ENCODE results near the gene APBB1IP. TPM values are rescaled to one million over a fixed set of nuclear protein-coding genes. Genes with fewer than 3 reads are reported as not detected.

The APBB1IP gene
- total RNA-seq, 4 donors from 2014 or later = 0.34 to 3.0 (median 2.3) TPM

- no peak for DNase-seq (ENCODE audit: low spot score in 2 of 2)
- no peak for TF ChIP-seq POLR2A (IDR thresholded peaks at IDR 0.05)
- TF ChIP-seq CTCF (IDR thresholded peaks at IDR 0.05) = no peak
- intact Hi-C loops (cut with DNase I; ENCODE audit: low total_unique reads) = no loop called here
- H3K4me3 ChIP-seq (ENCODE audit: low read depth, poor library complexity, severe bottlenecking) = no peak overlapping the region
- WGBS, 2 donors = 86% methylated on average over 5 of the region's 5 CpGs
Observed at GRCh38 chr10:26528048-26528447, 89.9 kb downstream of the APBB1IP start.

GRCh38 chr10:26528715-26529393 is 90.7 kb downstream of the APBB1IP start:
- TF ChIP-seq POLR2A (IDR thresholded peaks at IDR 0.05) (no peak), CTCF (IDR thresholded peaks at IDR 0.05) (no peak)
- 87 to 90% methylated on average over 10 of the region's 10 CpGs for WGBS, 2 donors
- H3K4me3 ChIP-seq (ENCODE audit: low read depth, poor library complexity, severe bottlenecking) = no peak overlapping the region
- DNase-seq (ENCODE audit: low spot score in 2 of 2) = no peak
- intact Hi-C loops (cut with DNase I; ENCODE audit: low total_unique reads) = no loop called here

- DNase-seq (ENCODE audit: low spot score in 2 of 2) = no peak
- no peak overlapping the region for H3K4me3 ChIP-seq (ENCODE audit: low read depth, poor library complexity, severe bottlenecking)
- intact Hi-C loops (cut with DNase I; ENCODE audit: low total_unique reads) = no loop called here
- WGBS, 2 donors = 62 to 73% methylated on average over 7 of the region's 7 CpGs
- no peak for TF ChIP-seq POLR2A (IDR thresholded peaks at IDR 0.05)
- TF ChIP-seq CTCF (IDR thresholded peaks at IDR 0.05) = no peak
Observed at GRCh38 chr10:26534384-26534783, 96.2 kb downstream of the APBB1IP start.

- no peak for DNase-seq (ENCODE audit: low spot score in 2 of 2)
- intact Hi-C loops (cut with DNase I; ENCODE audit: low total_unique reads) = no loop called here
- 48% methylated on average over 5 of the region's 5 CpGs for WGBS, 2 donors
- TF ChIP-seq CTCF (IDR thresholded peaks at IDR 0.05) (no peak), POLR2A (IDR thresholded peaks at IDR 0.05) (no peak)
- no peak overlapping the region for H3K4me3 ChIP-seq (ENCODE audit: low read depth, poor library complexity, severe bottlenecking)
Observed at GRCh38 chr10:26540601-26541000, 102.5 kb downstream of the APBB1IP start.

GRCh38 chr10:26543567-26544306 is 105.6 kb downstream of the APBB1IP start:
- H3K4me3 ChIP-seq (ENCODE audit: low read depth, poor library complexity, severe bottlenecking) = no peak overlapping the region
- 69 to 77% methylated on average over 7 of the region's 7 CpGs for WGBS, 2 donors
- DNase-seq (ENCODE audit: low spot score in 2 of 2) = no peak
- intact Hi-C loops (cut with DNase I; ENCODE audit: low total_unique reads) = no loop called here
- TF ChIP-seq CTCF (IDR thresholded peaks at IDR 0.05) (no peak), POLR2A (IDR thresholded peaks at IDR 0.05) (no peak)

Measured in lower leg skin (tissue), 4 donors.